CD4-positive, alpha-beta T cell (primary cell): ENCODE data around the gene HLCS. TPM values are rescaled to one million over a fixed set of nuclear protein-coding genes. Genes with fewer than 3 reads are reported as not detected.

Experiments used
- ATAC-seq: fragments of 200-7000 bp; cut with Tn5 transposase; one replicate; pipeline ENCODE4 v1.10.0; 2022; ENCODE audit warnings: mild to moderate bottlenecking; ENCODE audit not compliant: poor library complexity
- CTCF ChIA-PET: fragments of 350-600 bp; sonication (Branson Sonifier 250); formaldehyde crosslinking; loops from one replicate; lab custom pipeline; 2021; ENCODE audit warnings: antibody characterized with exemption, inconsistent platforms; lab: Charles Lee
- POLR2A ChIA-PET: fragments of 350-600 bp; sonication (Branson Sonifier 250); formaldehyde crosslinking; loops from one replicate; lab custom pipeline; 2021; ENCODE audit warnings: antibody characterized with exemption, inconsistent platforms; lab: Charles Lee
- DNase-seq, 14 experiments: peaks; one replicate each; pipeline ENCODE4 v3.0.0-alpha.2; 2013 to 2020; ENCODE audit warnings: mixed read lengths in 2 of 14
- H3K27ac ChIP-seq, 2 donors: one replicate each; pipeline versions ENCODE4 v1.5.1 to v1.7.0; 2013; ENCODE audit warnings: low read length in 2 of 2, low read depth in 1 of 2, mild to moderate bottlenecking in 1 of 2
- H3K27me3 ChIP-seq, 2 experiments: 1 replicate in 1 of 2; 2 replicates in 1 of 2; pipeline versions ENCODE4 v1.6.1 to v1.7.0; 2013; ENCODE audit warnings: low read length in 2 of 2, control low read depth in 1 of 2, mild to moderate bottlenecking in 1 of 2, moderate library complexity in 1 of 2; ENCODE audit not compliant: insufficient read depth in 2 of 2, control insufficient read depth in 1 of 2
- H3K36me3 ChIP-seq: one replicate; pipeline ENCODE4 v1.6.1; 2013; ENCODE audit warnings: low read length, control low read depth; ENCODE audit not compliant: insufficient read depth
- H3K4me1 ChIP-seq: one replicate; pipeline ENCODE4 v1.6.1; 2013; ENCODE audit warnings: low read length, control low read depth; ENCODE audit not compliant: insufficient read depth
- H3K4me3 ChIP-seq: one replicate; pipeline ENCODE4 v1.5.1; 2013; ENCODE audit warnings: mild to moderate bottlenecking, low read length, moderate library complexity
- H3K9me3 ChIP-seq, 2 experiments: 1 replicate in 1 of 2; 2 replicates in 1 of 2; pipeline versions ENCODE4 v1.6.1 to v1.7.0; 2013; ENCODE audit warnings: low read length in 2 of 2, mild to moderate bottlenecking in 2 of 2, control low read depth in 1 of 2, moderate library complexity in 1 of 2; ENCODE audit not compliant: control insufficient read depth in 1 of 2, insufficient read depth in 1 of 2
- H3K27ac Mint-ChIP-seq: one replicate; pipeline ENCODE4 v1.8.0; 2020; ENCODE audit warnings: mixed read lengths
- H3K27me3 Mint-ChIP-seq: one replicate; pipeline ENCODE4 v1.8.0; 2021; ENCODE audit warnings: mixed read lengths
- H3K36me3 Mint-ChIP-seq: one replicate; pipeline ENCODE4 v1.8.0; 2021; ENCODE audit warnings: low read depth, mixed read lengths
- H3K4me1 Mint-ChIP-seq: one replicate; pipeline ENCODE4 v1.8.0; 2021; ENCODE audit warnings: low read depth, mixed read lengths
- H3K4me3 Mint-ChIP-seq: one replicate; pipeline ENCODE4 v1.8.0; 2020; ENCODE audit warnings: mild to moderate bottlenecking, mixed read lengths
- H3K9me3 Mint-ChIP-seq: one replicate; pipeline ENCODE4 v1.8.0; 2020; ENCODE audit warnings: mixed read lengths
- intact Hi-C, 2 experiments: fragments of 100-400 bp; cut with DNase I in 1 of 2; cut with micrococcal nuclease in 1 of 2; formaldehyde crosslinking; loops; one replicate each; pipeline versions ENCODE4 v1.15.1 to v1.9.0; 2023 to 2025; cut with DNase I, micrococcal nuclease
- total RNA-seq, 174 experiments: library from RNA in 2 of 174; stranded (reverse) in 2 of 174; gene quantifications; one replicate each; pipeline ENCODE4 v1.2.3 and lab custom pipeline; 2021 to 2026
- TF ChIP-seq, protein P1 (sequence below): fragments of 200-600 bp; IDR thresholded peaks from one replicate; pipeline ENCODE4 v1.8.0; 2022; ENCODE audit warnings: antibody characterized with exemption, mild to moderate bottlenecking

The HLCS gene
- total RNA-seq, 2 experiments from 2014 or later = 8.1 to 10.0 TPM

GRCh38 chr21:36877741-36878140 lies 88.7 kb downstream of the HLCS start:
- H3K27me3 Mint-ChIP-seq = no peaks in the 10 kb centered on the region
- no peaks in the 10 kb centered on the region for H3K4me1 Mint-ChIP-seq
- no peak for DNase-seq
- ChIA-PET CTCF (no interaction called here), POLR2A (no interaction called here)
- H3K4me3 Mint-ChIP-seq = no peak overlapping the region
- no peaks in the 10 kb centered on the region for H3K36me3 ChIP-seq
- H3K27ac Mint-ChIP-seq = no peak overlapping the region
- no peaks in the 10 kb centered on the region for H3K9me3 Mint-ChIP-seq
- H3K9me3 ChIP-seq = no peaks in the 10 kb centered on the region
- no peaks in the 10 kb centered on the region for H3K27me3 ChIP-seq
- no peak overlapping the region for H3K4me3 ChIP-seq
- TF ChIP-seq, protein P1, sequence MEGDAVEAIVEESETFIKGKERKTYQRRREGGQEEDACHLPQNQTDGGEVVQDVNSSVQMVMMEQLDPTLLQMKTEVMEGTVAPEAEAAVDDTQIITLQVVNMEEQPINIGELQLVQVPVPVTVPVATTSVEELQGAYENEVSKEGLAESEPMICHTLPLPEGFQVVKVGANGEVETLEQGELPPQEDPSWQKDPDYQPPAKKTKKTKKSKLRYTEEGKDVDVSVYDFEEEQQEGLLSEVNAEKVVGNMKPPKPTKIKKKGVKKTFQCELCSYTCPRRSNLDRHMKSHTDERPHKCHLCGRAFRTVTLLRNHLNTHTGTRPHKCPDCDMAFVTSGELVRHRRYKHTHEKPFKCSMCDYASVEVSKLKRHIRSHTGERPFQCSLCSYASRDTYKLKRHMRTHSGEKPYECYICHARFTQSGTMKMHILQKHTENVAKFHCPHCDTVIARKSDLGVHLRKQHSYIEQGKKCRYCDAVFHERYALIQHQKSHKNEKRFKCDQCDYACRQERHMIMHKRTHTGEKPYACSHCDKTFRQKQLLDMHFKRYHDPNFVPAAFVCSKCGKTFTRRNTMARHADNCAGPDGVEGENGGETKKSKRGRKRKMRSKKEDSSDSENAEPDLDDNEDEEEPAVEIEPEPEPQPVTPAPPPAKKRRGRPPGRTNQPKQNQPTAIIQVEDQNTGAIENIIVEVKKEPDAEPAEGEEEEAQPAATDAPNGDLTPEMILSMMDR = no peak
- H3K27ac ChIP-seq = no peak overlapping the region
- no peaks in the 10 kb centered on the region for H3K4me1 ChIP-seq
- intact Hi-C loops = no loop called here
- peaks cover 43% of the 10 kb centered on the region for H3K36me3 Mint-ChIP-seq
- ATAC-seq = no peak

DNA sequence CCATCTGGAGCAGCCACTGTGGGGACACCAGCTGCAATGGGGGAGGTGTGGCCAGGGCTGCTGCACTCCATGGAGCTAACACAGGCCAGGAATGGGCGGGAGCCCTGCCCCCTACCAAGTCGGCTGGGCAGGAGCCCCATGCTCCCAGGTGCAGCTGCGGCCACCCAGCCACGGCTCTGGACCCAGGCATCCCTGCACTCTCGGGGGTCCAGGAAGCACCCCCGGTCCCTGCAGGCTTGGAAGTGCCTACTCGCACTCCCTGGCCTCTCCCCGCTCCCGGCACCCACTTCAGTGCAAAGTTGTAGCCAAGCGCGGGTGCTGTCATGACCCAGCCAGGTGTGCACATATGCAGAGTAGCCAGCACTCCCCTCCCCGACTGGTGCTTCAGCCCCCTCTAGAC lies 91.8 kb downstream of the HLCS start:
- H3K4me3 ChIP-seq = no peak overlapping the region
- CTCF ChIA-PET = no interaction called here
- POLR2A ChIA-PET = no interaction called here
- no peak for ATAC-seq
- Mint-ChIP-seq H3K4me3 (no peak overlapping the region), H3K36me3 (peaks cover 24% of the 10 kb centered on the region), H3K9me3 (no peaks in the 10 kb centered on the region), H3K27ac (no peak overlapping the region), H3K27me3 (no peaks in the 10 kb centered on the region), H3K4me1 (no peaks in the 10 kb centered on the region)
- H3K27ac ChIP-seq = no peak overlapping the region
- no peaks in the 10 kb centered on the region for H3K9me3 ChIP-seq
- no peak for DNase-seq
- no peaks in the 10 kb centered on the region for H3K36me3 ChIP-seq
- H3K4me1 ChIP-seq = no peaks in the 10 kb centered on the region
- no peaks in the 10 kb centered on the region for H3K27me3 ChIP-seq
- intact Hi-C loops = no loop called here
- TF ChIP-seq, protein P1 = no peak

DNA sequence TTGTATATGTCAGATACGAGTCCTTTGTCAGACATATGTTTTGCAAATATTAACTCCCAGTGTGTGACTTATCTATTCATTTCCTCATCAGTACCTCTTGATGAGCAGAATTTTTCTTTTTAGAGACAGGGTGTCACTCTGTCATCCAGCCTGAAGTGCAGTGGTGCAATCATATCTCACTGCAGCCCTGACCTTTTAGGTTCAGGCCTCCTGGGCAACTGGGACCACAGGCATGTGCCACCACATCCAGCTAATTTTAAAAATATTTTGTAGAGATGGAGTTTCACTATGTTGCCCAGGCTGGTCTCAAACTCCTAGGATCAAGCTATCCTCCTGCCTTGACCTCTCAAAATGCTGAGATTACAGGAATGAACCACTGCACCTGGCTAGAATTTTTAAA lies 93.0 kb downstream of the HLCS start:
- no peaks in the 10 kb centered on the region for H3K9me3 ChIP-seq
- H3K27me3 Mint-ChIP-seq = no peaks in the 10 kb centered on the region
- no peak for ATAC-seq
- H3K27ac Mint-ChIP-seq = no peak overlapping the region
- H3K9me3 Mint-ChIP-seq = no peaks in the 10 kb centered on the region
- TF ChIP-seq, protein P1 = no peak
- no peaks in the 10 kb centered on the region for H3K36me3 ChIP-seq
- H3K4me3 Mint-ChIP-seq = no peak overlapping the region
- POLR2A ChIA-PET = no interaction called here
- CTCF ChIA-PET = no interaction called here
- H3K4me3 ChIP-seq = no peak overlapping the region
- H3K27me3 ChIP-seq = no peaks in the 10 kb centered on the region
- no peak for DNase-seq
- no peaks in the 10 kb centered on the region for H3K4me1 ChIP-seq
- H3K36me3 Mint-ChIP-seq = peaks cover 20% of the 10 kb centered on the region
- H3K27ac ChIP-seq = no peak overlapping the region
- no peaks in the 10 kb centered on the region for H3K4me1 Mint-ChIP-seq
- intact Hi-C loops = no loop called here
